GM19238 (cell line): ENCODE results near the gene NDUFV3.
A peak's percentile ranks its signal among the peaks of the same experiment; 100 is the strongest.
"Not testable (repeated sequence)": the region's sequence is repeated elsewhere in the genome, so short reads cannot be mapped to it uniquely, and the experiment has no call there.

Experiments
- DNase-seq: peaks from one replicate; pipeline ENCODE4 v3.0.0; 2011; ENCODE audit warnings: low spot score; ENCODE audit not compliant: insufficient read length

Gene NDUFV3

DNA sequence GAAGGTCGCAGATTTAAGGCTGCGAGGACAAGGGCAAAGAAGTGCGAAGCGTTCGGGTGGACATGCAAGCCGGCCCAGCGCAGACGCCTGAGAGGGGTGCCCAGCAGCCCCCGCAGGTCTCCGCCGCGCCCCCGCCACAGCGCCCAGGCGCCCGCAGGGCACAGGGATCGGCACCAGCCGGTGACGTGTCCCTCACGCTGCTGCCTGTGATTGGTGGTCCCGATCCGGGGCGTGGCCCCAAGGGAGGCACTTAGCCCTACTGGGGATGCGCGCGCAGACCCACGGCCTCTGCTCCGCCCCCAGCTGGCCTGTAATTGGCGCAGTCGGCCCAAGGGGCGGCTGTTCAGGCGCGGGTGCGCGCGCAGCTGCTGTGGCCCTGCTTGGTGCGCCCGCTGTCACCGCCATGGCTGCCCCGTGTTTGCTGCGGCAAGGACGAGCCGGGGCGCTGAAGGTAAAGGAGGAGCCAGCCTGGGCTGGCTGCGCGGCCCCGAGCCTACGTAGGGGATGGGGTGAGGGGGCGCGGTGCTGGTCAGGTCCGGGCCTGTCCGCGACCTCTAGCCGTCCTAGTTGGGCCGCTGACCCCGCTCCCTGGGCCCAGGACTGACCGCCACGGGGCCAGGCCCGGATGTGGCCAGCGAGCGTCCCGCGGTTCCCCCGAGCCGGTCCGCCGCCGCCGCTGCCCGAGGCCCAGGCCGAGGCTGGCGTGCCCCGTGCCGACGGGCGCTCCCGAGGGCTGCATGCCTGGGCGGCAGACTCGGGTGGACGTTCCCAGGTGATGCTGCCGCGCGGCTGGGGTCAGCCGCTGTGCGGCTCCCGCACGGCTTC, at the start of gene NDUFV3:
Gene NDUFV3, plus strand, starts transcription at position 379 of the 825 bp plus-strand sequence. Its CDS starts 25 bp downstream, at position 404.
- DNase-seq, result peak; percentile 97

DNA sequence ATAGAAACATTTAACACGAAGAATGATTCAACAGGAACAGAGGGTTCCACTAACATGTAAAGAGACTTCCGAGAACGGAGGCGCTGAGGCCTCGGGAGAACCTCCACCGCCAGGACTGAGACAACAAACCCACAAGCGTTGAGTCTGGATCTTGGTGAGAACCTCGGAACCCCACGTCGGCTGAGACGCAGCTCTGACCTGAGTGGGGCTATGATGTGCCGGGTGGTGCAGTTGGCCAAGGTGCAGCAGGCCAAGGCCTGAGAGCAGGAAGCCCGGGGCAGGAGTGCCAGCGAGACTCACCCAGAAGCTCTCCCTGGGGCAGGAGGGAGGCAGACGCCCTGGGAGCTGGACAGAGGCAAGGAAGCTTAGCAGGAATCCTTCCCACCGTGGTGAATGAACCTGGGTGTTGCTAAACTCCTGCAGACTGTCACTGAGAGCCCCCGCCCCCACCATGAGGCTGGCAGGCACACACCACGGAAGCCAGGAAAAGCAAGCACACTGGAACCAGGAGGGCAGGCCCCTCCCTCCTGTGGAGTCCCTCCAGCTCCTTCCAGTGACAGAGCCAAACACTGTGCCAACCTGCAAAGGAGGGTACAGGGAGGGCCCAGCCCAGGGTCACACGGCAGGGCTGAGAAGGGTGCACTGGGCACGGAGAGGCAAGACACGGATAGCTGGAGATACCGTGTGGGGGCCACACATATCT, 48.5 kb upstream of the NDUFV3 start:
- DNase-seq, result no peak

DNA sequence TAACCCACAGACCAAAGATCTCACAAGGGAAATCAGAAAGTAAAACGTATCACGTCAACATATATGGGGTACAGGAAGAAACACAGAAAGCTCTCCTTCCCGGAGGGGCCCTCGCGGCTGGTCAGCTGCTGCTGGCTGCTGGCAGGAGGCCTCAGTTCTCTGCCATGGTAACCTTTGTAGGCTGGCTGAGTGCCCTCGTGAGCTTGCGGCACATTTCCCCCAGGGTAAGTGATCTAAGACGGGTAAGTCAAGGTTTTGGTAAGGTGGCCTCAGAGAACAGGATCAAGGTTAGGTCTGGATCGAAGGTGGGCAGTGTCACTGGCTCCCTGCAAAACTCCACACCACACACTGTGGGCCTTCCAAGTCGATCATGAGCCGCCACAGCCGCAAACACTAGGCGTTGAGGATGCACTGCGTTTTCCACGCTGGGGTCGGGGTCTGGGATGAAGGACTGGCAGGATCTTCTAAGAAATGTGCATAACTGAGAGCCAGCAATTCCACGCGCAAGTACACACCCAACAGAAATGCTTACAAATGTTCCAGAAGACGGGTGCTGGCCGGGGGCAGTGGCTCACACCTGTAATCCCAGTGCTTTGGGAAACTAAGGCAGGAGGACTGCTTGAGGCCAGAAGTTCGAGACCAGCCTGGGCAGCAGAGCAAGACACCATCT, 47.7 kb upstream of the NDUFV3 start:
- DNase-seq, result no peak

DNA sequence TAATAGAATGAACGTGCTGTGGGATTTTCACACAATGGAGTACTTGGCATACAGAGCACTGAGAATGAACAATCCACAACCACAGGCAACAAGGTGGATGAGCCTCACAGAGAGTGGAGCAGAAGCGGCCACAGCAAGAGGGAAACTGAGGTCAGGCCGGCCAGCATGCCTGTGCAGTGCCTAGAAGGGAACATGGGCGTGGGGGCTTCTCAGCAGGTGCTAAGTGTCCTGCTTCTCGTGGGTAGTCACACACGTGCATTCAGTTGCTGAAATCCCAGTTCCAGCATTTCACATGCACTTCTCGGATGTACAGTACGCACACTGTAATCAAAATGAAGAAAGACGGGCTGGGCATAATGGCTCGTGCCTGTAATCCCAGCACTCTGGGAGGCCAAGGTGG, 46.9 kb upstream of the NDUFV3 start:
- no peak for DNase-seq

DNA sequence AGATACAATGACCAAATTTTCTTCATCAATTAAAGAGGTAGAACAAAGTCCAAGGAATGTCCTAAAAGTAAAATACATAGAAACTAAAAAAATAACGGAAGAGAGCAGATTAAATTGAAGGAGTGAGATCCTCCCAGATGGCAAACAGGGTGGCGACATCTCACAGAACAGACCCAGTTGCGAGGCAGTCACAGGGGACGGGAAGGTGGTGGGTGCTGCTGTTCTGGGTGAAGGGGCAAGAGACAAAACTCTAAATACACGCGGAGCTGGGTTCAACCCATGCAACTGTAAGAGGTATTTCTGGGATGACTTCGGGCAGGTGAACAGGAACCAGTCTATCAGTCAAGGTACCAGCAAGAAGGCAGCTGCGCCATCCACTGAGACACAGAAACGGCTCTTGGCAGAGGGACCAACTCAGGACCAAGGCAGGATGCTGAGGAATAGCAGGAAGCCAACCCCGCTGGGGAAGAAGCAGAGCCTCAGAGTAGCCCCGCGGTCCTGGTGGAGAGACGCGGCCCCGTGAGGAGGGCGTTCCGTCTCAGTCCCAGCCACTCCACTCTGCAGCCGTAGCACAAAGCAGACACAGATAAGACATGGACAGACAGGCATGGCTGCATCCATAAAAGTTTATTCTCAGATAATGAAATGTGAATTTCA, 45.9 kb upstream of the NDUFV3 start:
- no peak for DNase-seq

DNA sequence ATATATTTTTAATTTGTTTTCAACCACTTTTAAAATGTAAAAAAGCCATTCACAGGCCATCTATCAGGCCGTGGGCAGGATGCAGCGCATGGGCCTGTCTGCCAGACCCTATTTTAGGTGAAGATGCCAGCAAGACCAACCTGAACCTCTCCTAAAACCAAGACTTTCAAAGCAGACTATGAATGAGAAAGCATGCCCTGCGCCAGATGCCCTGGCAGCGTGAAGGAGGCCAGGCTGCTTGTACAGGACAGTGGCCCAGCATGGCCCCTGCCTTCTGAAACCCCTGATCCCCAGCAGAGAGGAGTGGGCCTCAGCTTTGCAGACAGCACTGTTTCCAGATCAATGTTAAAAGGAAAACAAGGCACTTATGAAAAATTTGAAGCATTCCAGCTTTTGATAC, 45.4 kb upstream of the NDUFV3 start:
- DNase-seq, result no peak

DNA sequence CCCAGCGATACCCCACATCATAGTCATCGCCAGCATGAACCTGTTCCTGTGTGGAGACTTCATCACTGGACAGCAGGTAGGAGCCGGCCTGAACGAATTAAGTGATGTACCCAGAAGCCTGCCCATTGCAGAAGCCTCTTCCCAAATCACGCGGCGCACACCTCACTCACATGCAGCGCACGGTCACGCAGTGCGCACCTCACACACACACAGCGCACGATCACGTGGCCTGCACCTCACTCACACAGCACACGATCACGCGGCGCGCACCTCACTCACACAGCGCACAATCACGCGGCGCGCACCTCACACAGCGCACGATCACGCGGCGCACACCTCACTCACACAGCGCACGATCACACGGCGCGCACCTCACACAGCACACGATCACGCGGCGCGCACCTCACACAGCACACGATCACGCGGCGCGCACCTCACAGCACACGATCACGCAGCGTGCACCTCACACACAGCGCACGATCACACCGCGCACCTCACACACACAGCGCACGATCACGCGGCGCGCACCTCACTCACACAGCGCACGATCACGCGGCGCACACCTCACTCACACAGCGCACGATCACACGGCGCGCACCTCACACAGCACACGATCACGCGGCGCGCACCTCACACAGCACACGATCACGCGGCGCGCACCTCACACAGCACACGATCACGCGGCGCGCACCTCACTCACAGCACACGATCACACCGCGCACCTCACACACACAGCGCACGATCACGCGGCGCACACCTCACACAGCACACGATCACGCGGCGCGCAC, 44.8 kb upstream of the NDUFV3 start:
- not testable (repeated sequence) for DNase-seq

DNA sequence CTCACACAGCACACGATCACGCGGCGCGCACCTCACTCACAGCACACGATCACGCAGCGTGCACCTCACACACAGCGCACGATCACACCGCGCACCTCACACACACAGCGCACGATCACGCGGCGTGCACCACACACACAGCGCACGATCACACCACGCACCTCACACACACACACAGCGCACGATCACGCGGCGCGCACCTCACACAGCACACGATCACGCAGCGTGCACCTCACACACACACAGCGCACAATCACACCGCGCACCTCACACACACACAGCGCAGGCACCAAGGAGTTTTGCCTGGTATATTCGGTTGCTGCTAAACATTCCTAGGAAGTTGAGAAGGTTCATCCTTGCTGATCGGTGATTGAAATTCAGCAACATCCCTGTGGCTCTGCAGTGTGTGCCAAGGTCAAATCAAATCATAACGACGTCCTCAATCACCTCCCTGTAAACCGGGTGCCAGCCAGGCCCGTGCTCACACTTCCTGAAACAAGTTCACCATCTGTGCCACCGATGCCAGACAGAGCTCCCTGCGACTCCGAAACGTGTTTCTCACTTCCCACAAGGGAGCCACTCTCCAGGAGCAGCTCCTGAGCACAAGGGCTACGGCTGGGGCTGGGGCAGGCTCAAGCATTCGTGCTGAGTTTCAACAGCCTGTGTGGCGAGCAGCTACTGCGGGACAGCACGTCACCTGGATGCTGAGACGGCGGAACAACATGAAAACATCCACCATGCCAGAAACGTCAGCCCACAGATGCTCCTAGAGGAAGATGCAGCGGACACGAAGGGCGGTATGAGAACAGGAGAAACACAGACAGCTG, 44.0 kb upstream of the NDUFV3 start:
- no peak for DNase-seq

DNA sequence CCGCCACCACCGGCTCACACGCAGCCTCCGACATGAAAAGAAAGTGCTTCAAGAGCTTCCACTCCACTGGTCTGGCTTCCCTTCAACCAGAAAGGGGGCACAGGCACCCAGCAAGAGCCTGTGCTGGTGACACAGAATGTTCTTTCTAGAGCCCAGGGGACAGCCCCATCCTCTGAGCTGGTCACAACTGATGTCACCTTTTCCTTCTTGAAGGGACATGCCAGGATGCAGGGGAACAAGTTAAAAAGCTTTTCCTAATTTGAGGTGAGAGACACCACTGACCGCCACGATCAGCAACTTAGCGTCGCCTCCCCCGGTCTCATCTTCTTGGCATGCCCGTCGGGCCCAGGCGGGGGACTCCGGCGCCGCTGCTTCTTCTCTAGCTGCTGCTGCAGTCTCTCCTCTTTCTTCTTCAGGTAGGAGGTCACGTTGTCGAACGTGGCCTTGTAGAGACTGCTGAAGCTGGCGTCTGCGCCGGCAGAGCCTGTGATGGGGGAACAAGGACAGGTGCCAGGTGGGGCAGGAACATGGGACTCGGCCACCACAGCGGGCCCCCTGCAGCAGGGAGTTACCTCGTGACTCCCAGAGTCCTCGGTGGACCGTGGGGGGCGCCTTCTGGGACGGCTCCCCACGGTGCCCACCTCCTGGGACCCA, 43.2 kb upstream of the NDUFV3 start:
- DNase-seq, result no peak

DNA sequence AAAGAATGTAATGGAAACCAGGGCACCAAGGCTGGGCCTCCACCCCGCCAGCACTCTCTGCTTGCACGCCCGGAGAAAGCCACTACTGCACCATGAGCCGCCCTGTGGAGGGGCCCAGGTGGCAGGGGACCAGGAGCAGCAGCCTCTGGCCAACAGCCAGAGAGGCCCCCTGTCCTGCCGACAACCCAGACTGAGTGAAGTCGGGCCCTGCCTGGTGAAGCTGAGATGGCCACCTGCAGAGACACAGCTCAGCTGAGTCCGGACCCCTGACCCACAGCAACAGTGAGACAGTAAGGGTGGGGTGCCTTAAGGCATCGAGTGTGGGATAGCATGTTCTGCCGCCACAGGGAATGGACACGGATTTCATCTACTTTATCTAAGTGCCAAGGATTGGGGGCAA, 42.6 kb upstream of the NDUFV3 start:
- DNase-seq, result no peak

DNA sequence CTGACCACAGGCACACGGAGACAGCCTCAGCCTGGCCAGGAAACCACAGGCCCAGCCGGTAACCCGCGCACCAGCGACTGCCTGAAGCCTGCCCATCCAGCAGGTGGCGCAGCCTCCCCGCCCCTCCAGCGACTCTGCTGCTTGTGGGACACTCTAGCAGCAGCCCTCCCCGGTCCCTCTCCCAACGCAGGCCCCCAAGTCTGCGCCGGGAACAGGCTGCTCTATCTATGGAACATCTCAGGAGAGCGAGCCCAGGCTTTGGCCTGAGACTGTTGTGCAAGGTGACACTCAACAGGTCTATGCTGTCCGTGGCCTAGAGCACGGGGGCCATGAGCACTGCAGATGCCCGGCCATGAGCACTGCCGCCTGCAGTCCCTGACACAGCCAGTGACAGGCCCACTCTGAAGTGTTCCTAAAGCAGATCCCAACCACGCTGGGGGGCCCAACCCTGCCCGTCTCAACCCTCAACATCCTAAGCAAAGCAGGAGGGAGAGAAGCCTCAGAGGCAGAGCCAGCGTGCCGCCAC, 42.2 kb upstream of the NDUFV3 start:
- DNase-seq, result peak; percentile 52

DNA sequence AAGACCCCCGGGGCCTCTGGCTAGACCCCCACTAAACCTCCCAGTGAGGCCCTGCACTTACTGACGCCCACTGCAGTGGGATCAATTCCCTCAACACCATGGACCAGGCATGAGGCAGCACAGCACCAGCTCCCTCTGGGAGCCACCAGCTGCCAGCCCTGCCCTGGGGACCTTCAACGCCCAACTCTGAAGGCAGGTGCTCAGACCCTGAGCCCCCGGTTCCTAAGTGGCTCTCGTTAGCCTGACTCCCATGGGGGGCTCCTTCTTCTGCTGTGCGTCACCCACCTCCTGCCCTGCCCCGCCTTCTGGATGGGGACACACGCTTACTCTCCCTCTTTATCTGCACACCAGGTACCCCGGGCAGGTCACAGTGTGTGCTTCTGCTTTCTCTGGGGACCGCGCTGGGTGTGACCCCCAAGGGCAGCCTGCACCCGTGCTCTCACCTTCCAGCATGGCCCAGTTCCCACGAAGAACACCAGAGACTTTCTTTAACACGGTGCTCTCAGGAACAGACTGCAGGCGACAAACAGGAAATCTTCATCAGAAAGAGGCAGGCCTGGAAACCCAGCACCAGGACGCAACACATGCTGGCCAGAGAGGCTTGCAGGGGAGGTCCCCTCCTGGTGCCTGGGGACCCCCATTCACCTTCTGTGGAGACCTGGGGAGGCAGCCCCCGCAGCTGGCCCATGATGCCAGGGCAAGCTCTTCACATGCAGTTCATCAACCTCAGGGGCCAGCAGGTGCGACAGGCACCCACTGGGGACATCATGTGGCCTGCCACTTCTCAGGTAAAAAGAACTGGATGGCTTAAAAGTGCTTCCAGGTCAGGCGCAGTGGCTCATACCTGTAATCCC, 41.1 kb upstream of the NDUFV3 start:
- DNase-seq, result no peak

DNA sequence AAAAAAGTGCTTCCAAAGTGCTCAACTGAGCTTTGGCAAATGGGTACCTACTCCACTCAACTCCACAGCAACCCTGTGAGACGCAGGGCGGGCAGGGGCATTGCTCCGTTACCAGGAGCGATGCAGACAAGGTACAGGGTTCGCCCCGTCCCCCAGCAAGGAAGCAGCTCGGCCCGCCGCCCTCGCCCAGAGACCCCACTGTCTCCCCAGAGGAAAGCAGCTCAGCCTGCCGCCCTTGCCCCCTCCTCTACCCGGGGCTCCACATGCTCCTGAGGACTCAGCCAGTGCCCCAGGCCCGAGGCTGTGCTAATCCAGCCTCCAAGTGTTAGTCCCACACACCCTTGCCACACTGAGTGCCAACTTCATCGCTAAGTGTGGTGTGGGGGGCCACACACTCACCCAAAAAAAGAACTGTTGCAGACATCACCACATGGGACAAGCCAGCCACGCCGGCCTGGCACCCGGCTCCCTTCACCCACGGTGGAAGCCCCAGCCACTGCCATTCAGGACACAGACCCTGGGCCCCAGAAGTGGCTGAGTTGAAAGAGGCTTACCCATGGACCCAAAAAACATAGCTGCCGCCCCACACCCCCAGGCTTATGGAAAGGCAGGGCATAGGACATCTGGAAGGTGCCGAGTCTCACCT, 40.1 kb upstream of the NDUFV3 start:
- no peak for DNase-seq

DNA sequence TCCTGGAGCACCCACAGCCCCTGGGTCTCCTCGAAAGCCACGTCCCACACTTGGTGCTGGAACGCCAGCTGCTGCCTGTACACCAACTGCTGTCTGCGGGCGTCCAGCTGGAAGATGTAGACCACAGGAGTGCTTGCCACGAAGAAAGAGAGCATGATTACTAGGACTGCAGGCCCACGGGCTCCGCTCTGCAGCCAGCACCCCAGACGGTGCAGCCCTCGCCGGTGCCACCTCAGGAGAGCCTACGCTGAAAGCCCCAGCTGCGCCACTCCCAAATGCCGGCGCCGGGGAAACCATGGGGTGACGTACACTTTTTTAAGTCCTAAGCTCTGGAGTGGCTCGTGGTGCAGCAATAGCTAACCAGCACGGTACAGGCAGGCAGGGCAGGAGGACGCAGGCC, 39.5 kb upstream of the NDUFV3 start:
- DNase-seq, result no peak

DNA sequence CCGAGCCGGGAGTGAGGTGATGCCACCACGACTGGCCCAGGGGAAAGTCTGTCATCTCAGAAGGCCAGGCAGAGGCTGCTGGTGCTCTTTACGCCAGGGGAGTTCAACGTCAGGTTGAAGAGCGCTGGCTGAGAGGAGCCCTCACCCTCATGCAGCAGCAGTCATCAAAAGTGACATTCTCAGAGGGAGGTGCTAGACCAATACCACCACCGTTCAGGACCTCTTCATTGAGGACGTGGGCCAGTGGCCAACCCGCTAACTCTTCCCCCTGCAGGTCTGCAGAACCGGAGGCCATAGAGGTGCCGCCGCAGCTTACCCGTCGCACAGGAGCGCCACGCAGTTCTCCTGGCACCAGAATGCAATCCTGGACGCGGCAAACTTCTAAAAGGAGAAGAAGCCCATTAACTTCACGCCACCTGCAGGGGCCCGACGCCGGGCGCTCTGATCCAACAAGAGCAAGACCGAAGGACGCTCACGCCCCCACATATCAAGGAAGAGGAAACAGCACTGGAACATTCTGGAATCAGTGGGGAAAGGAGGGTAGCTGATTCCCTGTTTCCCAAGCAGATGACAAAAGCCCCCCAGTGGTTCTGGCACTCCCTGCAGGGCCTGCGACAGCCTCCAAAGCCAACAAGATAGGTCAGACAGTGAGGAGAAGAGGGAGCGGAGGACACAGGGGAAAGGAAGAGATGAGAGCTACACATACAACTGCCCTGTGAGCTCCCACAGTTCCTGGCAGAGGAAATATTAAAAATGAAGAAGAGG, 38.7 kb upstream of the NDUFV3 start:
- no peak for DNase-seq

DNA sequence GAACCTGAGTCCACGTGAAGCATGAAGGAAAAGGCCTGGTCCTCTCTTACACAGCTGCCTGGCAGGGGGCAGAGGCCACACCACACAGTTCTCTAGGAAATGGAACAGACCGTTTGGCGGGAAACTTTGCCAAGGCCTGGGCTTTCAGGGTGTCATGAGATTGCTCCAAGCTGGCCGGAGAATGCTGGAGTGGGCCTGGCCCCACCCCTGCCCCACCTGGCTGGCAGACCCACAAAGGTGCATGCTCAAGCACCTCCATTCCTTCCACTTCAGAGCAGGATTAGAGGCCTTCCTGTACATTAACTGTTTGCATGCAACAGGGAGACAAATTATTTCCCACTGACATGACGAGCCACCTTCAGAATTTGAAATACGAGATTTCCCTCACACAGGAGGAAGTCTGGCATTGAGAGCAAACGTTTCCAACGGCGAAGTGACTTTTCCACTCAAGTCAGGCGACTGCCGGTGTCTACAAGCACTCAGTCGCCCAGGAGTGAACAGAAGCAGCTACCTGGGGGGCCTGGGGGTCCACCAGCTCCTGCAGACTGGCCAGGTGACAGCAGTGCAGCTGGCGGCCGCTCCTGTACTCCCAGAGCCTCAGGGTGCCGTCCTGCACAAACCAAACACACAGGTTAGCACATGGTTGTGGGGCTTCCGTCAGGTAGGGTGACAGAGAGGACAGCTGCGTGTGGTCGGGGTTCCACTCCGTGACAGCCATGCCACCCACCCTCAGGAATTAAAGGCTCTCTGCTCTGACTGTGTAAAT, 37.8 kb upstream of the NDUFV3 start:
- DNase-seq, result no peak
